Heart left ventricle (tissue), 13 donors: ENCODE measurements around the gene BICC1.

Experiments used
- CTCF ChIP-seq, 12 donors: fragments of 200-600 bp; sonication (generic) in 4 of 12; IDR thresholded peaks; one replicate each; pipeline versions ENCODE4 v1.5.0 to v1.8.0; 2018 to 2022; ENCODE audit warnings: antibody characterized with exemption in 12 of 12, mild to moderate bottlenecking in 5 of 12
- POLR2A ChIP-seq, 2 donors: fragments of 450-650 bp; IDR thresholded peaks; one replicate each; pipeline ENCODE4 v1.6.1; 2017; ENCODE audit warnings: antibody characterized with exemption in 2 of 2, mild to moderate bottlenecking in 2 of 2, moderate library complexity in 2 of 2
- donor health status: ischemic (EF 13 %, LVEDD 7.1; RV severe dilation, severe dysfunction).
- donor health status: DM: no; HTN: yes; CAD: no.
- donor health status: DM: no; HTN: no; CAD: no.
- donor health status: ischemic (EF 25% LVEDD 6.9; RV normal size, moderate dysfunction).
- donor health status: ischemic (EF 25% LVEDD 5.7; RV mildly dilated, moderate dysfunction).
- donor health status: ischemic (EF 35%, LVEDD 5.7; RV mildly dilated, moderate dysfunction).
- donor health status: nonischemic (EF 11% LVEDD 7.7; RV severe dilation, severe dysfunction).
- donor health status: DM: yes; HTN: yes; CAD: no.
- donor health status: PGD.
- donor health status: ischemic (EF 29% LVEDD 5.4; RV normal size, mild dysfunction).
- donor health status: nonischemic (EF 23%, LVEDD 6.1; RV moderate dilation, normal function).

GRCh38 chr10:58796242-58796641 lies 283.6 kb downstream of the BICC1 start:
- TF ChIP-seq POLR2A (IDR thresholded peaks at IDR 0.05) (no peak), CTCF (IDR thresholded peaks at IDR 0.05) (no peak)
